ENCODE results near the gene JAGN1.

GRCh38 chr3:9932535-9932842, 42.1 kb downstream of the JAGN1 start:
- TF ChIP-seq CTCF (conservative IDR thresholded peaks at IDR 0.05; ENCODE audit: low read depth, low read length) (no peak), EZH2 (IDR thresholded peaks at IDR 0.05; ENCODE audit: low read length, unreplicated experiment) (no peak), EZH2phosphoT487 (IDR thresholded peaks at IDR 0.05; ENCODE audit: borderline replicate concordance, low read length) (no peak)

Measured in PC-3 (cell line).